Measurements from ENCODE around the gene CCDC149. TPM values are rescaled to one million over a fixed set of nuclear protein-coding genes. Genes with fewer than 3 reads are reported as not detected.
A peak's percentile ranks its signal among the peaks of the same experiment; 100 is the strongest.

The CCDC149 gene
- polyA plus RNA-seq, 1 experiment: 10.2 TPM

DNA sequence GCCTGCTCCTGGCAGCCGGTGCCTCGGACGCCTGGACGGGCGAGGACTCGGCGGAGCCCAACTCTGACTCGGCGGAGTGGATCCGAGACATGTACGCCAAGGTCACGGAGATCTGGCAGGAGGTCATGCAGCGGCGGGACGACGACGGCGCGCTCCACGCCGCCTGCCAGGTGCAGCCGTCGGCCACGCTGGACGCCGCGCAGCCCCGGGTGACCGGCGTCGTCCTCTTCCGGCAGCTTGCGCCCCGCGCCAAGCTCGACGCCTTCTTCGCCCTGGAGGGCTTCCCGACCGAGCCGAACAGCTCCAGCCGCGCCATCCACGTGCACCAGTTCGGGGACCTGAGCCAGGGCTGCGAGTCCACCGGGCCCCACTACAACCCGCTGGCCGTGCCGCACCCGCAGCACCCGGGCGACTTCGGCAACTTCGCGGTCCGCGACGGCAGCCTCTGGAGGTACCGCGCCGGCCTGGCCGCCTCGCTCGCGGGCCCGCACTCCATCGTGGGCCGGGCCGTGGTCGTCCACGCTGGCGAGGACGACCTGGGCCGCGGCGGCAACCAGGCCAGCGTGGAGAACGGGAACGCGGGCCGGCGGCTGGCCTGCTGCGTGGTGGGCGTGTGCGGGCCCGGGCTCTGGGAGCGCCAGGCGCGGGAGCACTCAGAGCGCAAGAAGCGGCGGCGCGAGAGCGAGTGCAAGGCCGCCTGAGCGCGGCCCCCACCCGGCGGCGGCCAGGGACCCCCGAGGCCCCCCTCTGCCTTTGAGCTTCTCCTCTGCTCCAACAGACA is 113.1 kb downstream of the CCDC149 start:
- DNase-seq (ENCODE audit: low read depth): no peak
- TF ChIP-seq CTCF (IDR thresholded peaks at IDR 0.05; ENCODE audit: insufficient read depth, low read depth, low read length): no peak
- ChIA-PET POLR2A (no interaction called here), CTCF (no interaction called here)
- H3K27me3 ChIP-seq (ENCODE audit: control insufficient read depth, insufficient read depth, low read length): peaks cover 1% of the 10 kb centered on the region; the same call in 1 of the 2 replicates
- no peak overlapping the region for H3K4me3 ChIP-seq (ENCODE audit: low read depth, low read length)
- no peaks in the 10 kb centered on the region for H3K36me3 ChIP-seq (ENCODE audit: control insufficient read depth, insufficient read depth, low read length)

GRCh38 chr4:24799196-24799543 is 113.7 kb downstream of the CCDC149 start:
- no peak overlapping the region for H3K4me3 ChIP-seq (ENCODE audit: low read depth, low read length)
- ChIA-PET CTCF (no interaction called here), POLR2A (no interaction called here)
- no peak for TF ChIP-seq CTCF (IDR thresholded peaks at IDR 0.05; ENCODE audit: insufficient read depth, low read depth, low read length)
- no peaks in the 10 kb centered on the region for H3K36me3 ChIP-seq (ENCODE audit: control insufficient read depth, insufficient read depth, low read length)
- peaks cover 1% of the 10 kb centered on the region; the same call in 1 of the 2 replicates for H3K27me3 ChIP-seq (ENCODE audit: control insufficient read depth, insufficient read depth, low read length)
- DNase-seq (ENCODE audit: low read depth): no peak

DNA sequence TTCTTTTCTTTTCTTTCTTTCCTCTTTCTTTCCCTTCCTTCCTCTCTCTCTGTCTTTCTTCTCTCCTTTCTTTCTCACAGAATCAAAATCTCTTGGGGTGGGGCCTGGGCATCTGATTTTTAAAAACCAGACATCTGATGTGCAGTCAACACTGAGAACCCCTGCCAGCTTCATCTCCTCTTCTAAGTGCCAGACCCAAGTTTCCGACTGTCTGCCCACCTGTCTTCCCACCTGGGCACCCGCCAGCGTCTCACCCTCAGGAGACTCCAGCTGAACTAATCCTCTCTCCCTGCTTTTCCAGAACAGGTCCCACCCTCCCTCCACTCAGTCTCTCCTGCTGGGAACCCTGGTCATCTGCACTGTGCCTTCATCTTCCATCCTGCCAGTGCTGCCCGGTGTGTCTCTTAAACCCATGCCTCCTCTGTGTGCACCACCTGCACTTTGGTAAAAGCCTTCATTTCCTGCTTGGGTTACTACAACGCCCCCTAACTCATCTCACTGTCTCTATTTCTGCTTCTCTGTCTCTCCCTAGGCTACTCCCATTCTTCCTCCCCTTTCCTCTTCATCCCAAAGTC is 114.7 kb downstream of the CCDC149 start:
- Histone ChIP-seq H3K36me3 (ENCODE audit: control insufficient read depth, insufficient read depth, low read length) (no peaks in the 10 kb centered on the region), H3K4me3 (ENCODE audit: low read depth, low read length) (no peak overlapping the region), H3K27me3 (ENCODE audit: control insufficient read depth, insufficient read depth, low read length) (peaks cover 1% of the 10 kb centered on the region; the same call in 1 of the 2 replicates)
- POLR2A ChIA-PET: no interaction called here
- CTCF ChIA-PET: interaction anchor here (1.7 to 2.0 kb wide), 2 partner anchors 11 to 310 kb away, joined by 4 to 8 read pairs; no protein-coding TSS in a partner anchor
- DNase-seq (ENCODE audit: low read depth): no peak
- no peak for TF ChIP-seq CTCF (IDR thresholded peaks at IDR 0.05; ENCODE audit: insufficient read depth, low read depth, low read length)

DNA sequence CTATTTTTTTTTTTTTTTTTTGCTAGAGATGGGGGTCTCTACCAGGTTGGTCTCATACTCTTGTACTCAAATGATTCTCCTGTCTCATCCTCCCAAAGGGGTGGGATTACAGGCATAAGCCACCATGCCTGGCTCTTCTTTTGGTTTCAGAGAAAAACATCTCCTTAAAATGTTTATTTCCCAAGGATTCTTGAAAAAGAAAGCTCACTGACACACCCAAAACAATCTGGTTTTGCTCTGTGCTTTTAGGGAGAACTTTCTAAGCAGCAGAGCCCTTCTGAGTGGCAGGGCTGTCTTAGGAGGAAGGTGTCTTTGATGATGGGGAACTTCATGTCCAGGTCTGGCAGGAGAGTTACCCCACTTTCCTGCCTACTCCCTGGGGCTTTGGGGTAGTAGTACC is 116.2 kb downstream of the CCDC149 start:
- H3K4me3 ChIP-seq (ENCODE audit: low read depth, low read length): no peak overlapping the region
- peaks cover 1% of the 10 kb centered on the region; the same call in 1 of the 2 replicates for H3K27me3 ChIP-seq (ENCODE audit: control insufficient read depth, insufficient read depth, low read length)
- CTCF ChIA-PET: interaction anchor here (1.2 to 2.0 kb wide), 3 partner anchors 12 to 308 kb away, joined by 3 to 8 read pairs (median 4); no protein-coding TSS in a partner anchor
- no peak for TF ChIP-seq CTCF (IDR thresholded peaks at IDR 0.05; ENCODE audit: insufficient read depth, low read depth, low read length)
- DNase-seq (ENCODE audit: low read depth): no peak
- POLR2A ChIA-PET: interaction anchor here (0.6 kb wide), 1 partner anchor 29 kb away, joined by 4 read pairs; no protein-coding TSS in a partner anchor
- no peaks in the 10 kb centered on the region for H3K36me3 ChIP-seq (ENCODE audit: control insufficient read depth, insufficient read depth, low read length)

- Histone ChIP-seq H3K4me3 (ENCODE audit: low read depth, low read length) (peak overlapping the region; percentile 35), H3K27me3 (ENCODE audit: control insufficient read depth, insufficient read depth, low read length) (0 out of 2 replicates have a peak, but pooled peaks cover 1% of the 10 kb centered on the region), H3K36me3 (ENCODE audit: control insufficient read depth, insufficient read depth, low read length) (no peaks in the 10 kb centered on the region)
- DNase-seq (ENCODE audit: low read depth): no peak
- no peak for TF ChIP-seq CTCF (IDR thresholded peaks at IDR 0.05; ENCODE audit: insufficient read depth, low read depth, low read length)
- POLR2A ChIA-PET: interaction anchor here (0.6 to 0.7 kb wide), 2 partner anchors 30 to 257 kb away, joined by 4 to 8 read pairs; no protein-coding TSS in a partner anchor
- CTCF ChIA-PET: interaction anchor here (1.2 to 2.7 kb wide), 3 partner anchors 13 to 307 kb away, joined by 3 to 11 read pairs (median 8); no protein-coding TSS in a partner anchor
Observed at GRCh38 chr4:24795666-24796381, 117.0 kb downstream of the CCDC149 start.
